Skin epidermis (tissue), 12 donors: ENCODE measurements around the gene TMEM127.

Experiments
- H3K27ac ChIP-seq, 21 experiments: fragments of 200-600 bp; sonication (generic) in 11 of 21; one replicate each; pipeline ENCODE4 v1.5.0; 2020; ENCODE audit warnings: mild to moderate bottlenecking in 3 of 21, inconsistent platforms in 2 of 21, moderate library complexity in 2 of 21
- H3K4me3 ChIP-seq, 7 experiments: fragments of 200-600 bp; sonication (generic) in 2 of 7; one replicate each; pipeline ENCODE4 v1.5.0; 2020; ENCODE audit warnings: inconsistent platforms in 2 of 7, mild to moderate bottlenecking in 2 of 7, moderate library complexity in 1 of 7

The TMEM127 gene

GRCh38 chr2:96212339-96212738, 53.5 kb downstream of the TMEM127 start:
- Histone ChIP-seq H3K4me3 (no peak overlapping the region), H3K27ac (no peak overlapping the region)

GRCh38 chr2:96209729-96210085, 56.1 kb downstream of the TMEM127 start:
- peak overlapping the region in 4 of 7 experiments; percentile 69 to 93 (median 89) for H3K4me3 ChIP-seq
- H3K27ac ChIP-seq = peak overlapping the region in 9 of 21 experiments; percentile 88 to 98 (median 92)

- Histone ChIP-seq H3K4me3 (peak overlapping the region; percentile 69 to 98 (median 93)), H3K27ac (peak overlapping the region in 20 of 21 experiments; percentile 87 to 98 (median 92))
Observed at GRCh38 chr2:96209011-96209728, 56.6 kb downstream of the TMEM127 start.

- peak within 1 kb of the TSS; percentile 63 to 98 (median 92) for H3K27ac ChIP-seq
- peak within 1 kb of the TSS; percentile 69 to 98 (median 93) for H3K4me3 ChIP-seq
Observed at GRCh38 chr2:96208143-96209010, 57.4 kb downstream of the TMEM127 start, which contains the start of gene STARD7. Gene STARD7, minus strand, starts transcription at chr2:96208827. Its CDS starts 393 bp downstream, at chr2:96208434.

GRCh38 chr2:96207774-96208142, 58.0 kb downstream of the TMEM127 start:
- H3K4me3 ChIP-seq = peak overlapping the region; percentile 69 to 98 (median 93)
- H3K27ac ChIP-seq = peak overlapping the region; percentile 63 to 98 (median 92)

GRCh38 chr2:96207073-96207773, 58.6 kb downstream of the TMEM127 start:
- H3K27ac ChIP-seq = peak overlapping the region in 20 of 21 experiments; percentile 87 to 98 (median 92)
- peak overlapping the region; percentile 69 to 98 (median 93) for H3K4me3 ChIP-seq

GRCh38 chr2:96205888-96206287, 59.9 kb downstream of the TMEM127 start:
- Histone ChIP-seq H3K27ac (peak overlapping the region in 15 of 21 experiments; percentile 6 to 78 (median 67)), H3K4me3 (peak overlapping the region in 1 of 7 experiments; percentile 10)

- H3K4me3 ChIP-seq = peak overlapping the region in 2 of 7 experiments; percentile 5 to 8
- H3K27ac ChIP-seq = peak overlapping the region in 18 of 21 experiments; percentile 20 to 78 (median 64)
Observed at GRCh38 chr2:96204836-96205624, 60.8 kb downstream of the TMEM127 start.

GRCh38 chr2:96203130-96204028, 62.4 kb downstream of the TMEM127 start:
- Histone ChIP-seq H3K27ac (peak overlapping the region in 18 of 21 experiments; percentile 14 to 78 (median 68)), H3K4me3 (peak overlapping the region in 1 of 7 experiments; percentile 1)

GRCh38 chr2:96202152-96202854, 63.5 kb downstream of the TMEM127 start:
- Histone ChIP-seq H3K27ac (peak overlapping the region in 12 of 21 experiments; percentile 5 to 78 (median 70)), H3K4me3 (no peak overlapping the region)

GRCh38 chr2:96201338-96201737, 64.5 kb downstream of the TMEM127 start:
- H3K4me3 ChIP-seq = no peak overlapping the region
- peak overlapping the region in 4 of 21 experiments; percentile 8 to 70 (median 25) for H3K27ac ChIP-seq

GRCh38 chr2:96198921-96199320, 66.9 kb downstream of the TMEM127 start:
- H3K27ac ChIP-seq = peak overlapping the region in 1 of 21 experiments; percentile 25

More at GRCh38 chr2:96198921-96199320, 66.9 kb downstream of the TMEM127 start:
- H3K4me3 ChIP-seq = no peak overlapping the region
